Measurements from ENCODE around the gene ZNRF3. TPM values are rescaled to one million over a fixed set of nuclear protein-coding genes. Genes with fewer than 3 reads are reported as not detected.
A peak's percentile ranks its signal among the peaks of the same experiment; 100 is the strongest.

Gene ZNRF3
- total and polyA plus RNA-seq, 12 donors, result 1.8 to 7.7 (median 6.2) TPM

GRCh38 chr22:28882545-28882877 is 861 bp upstream of the ZNRF3 start:
- 2% methylated on average over 5 of the region's 5 CpGs for WGBS, 2 donors
- intact Hi-C loops (cut with DNase I), result no loop called here

DNA sequence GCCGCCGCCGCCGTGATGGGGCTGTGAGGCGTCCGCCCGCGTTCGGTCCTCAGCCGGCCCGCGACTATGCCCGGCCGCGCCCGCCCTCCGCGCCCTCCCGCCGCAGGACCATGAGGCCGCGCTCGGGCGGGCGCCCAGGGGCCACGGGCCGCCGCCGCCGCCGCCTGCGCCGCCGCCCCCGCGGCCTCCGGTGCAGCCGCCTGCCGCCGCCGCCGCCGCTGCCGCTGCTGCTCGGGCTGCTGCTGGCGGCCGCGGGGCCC is 215 bp downstream of the ZNRF3 start:
- 0 to 1% methylated on average over 12 to 44 of the region's 48 CpGs for WGBS, 2 donors
- peak overlapping the region in 6 of 10 donors; percentile 52 to 72 (median 67) for H3K27ac ChIP-seq
- TF ChIP-seq CTCF (IDR thresholded peaks at IDR 0.05), result no peak
- H3K4me3 ChIP-seq, result peak overlapping the region in 9 of 10 donors; percentile 48 to 83 (median 70)
- H3K36me3 ChIP-seq, result no peaks in the 10 kb centered on the region
- peak in 1 of 8 donors; percentile 50 for ATAC-seq
- H3K27me3 ChIP-seq, result peaks cover 0 to 13% (median 0%) of the 10 kb centered on the region in 7 donors
- no peak for DNase-seq
- intact Hi-C loops (cut with DNase I), result no loop called here
- no peaks in the 10 kb centered on the region for H3K9me3 ChIP-seq
- H3K4me1 ChIP-seq, result peaks cover 3 to 38% (median 18%) of the 10 kb centered on the region in 9 donors

More at GRCh38 chr22:28882545-28882877, 861 bp upstream of the ZNRF3 start:
- ATAC-seq (peak; percentile 2 to 50 (median 16)), DNase-seq (peak in 1 of 2 donors; percentile 38)
- peak overlapping the region in 7 of 10 donors; percentile 51 to 71 (median 59) for H3K27ac ChIP-seq
- H3K36me3 ChIP-seq, result no peaks in the 10 kb centered on the region
- H3K4me1 ChIP-seq, result peaks cover 3 to 33% (median 18%) of the 10 kb centered on the region in 9 donors
- H3K9me3 ChIP-seq, result no peaks in the 10 kb centered on the region
- TF ChIP-seq CTCF (IDR thresholded peaks at IDR 0.05), result no peak
- peak overlapping the region; percentile 27 to 70 (median 68) for H3K4me3 ChIP-seq
- H3K27me3 ChIP-seq, result peaks cover 0 to 13% (median 0%) of the 10 kb centered on the region in 7 donors

GRCh38 chr22:28883917-28884746 is 760 bp downstream of the ZNRF3 start:
- peak in 2 of 9 donors; percentile 17 to 20 for TF ChIP-seq CTCF (IDR thresholded peaks at IDR 0.05)
- intact Hi-C loops (cut with DNase I), result no loop called here
- Histone ChIP-seq H3K27ac (peak overlapping the region in 5 of 10 donors; percentile 25 to 72 (median 27)), H3K4me1 (peaks cover 3 to 38% (median 18%) of the 10 kb centered on the region in 9 donors), H3K4me3 (peak overlapping the region; percentile 9 to 83 (median 70)), H3K36me3 (no peaks in the 10 kb centered on the region), H3K9me3 (no peaks in the 10 kb centered on the region), H3K27me3 (peaks cover 0 to 13% (median 0%) of the 10 kb centered on the region in 7 donors)
- 4% methylated on average over 53 to 78 of the region's 78 CpGs for WGBS, 2 donors
- ATAC-seq, result no peak
- peak; percentile 13 to 43 for DNase-seq

DNA sequence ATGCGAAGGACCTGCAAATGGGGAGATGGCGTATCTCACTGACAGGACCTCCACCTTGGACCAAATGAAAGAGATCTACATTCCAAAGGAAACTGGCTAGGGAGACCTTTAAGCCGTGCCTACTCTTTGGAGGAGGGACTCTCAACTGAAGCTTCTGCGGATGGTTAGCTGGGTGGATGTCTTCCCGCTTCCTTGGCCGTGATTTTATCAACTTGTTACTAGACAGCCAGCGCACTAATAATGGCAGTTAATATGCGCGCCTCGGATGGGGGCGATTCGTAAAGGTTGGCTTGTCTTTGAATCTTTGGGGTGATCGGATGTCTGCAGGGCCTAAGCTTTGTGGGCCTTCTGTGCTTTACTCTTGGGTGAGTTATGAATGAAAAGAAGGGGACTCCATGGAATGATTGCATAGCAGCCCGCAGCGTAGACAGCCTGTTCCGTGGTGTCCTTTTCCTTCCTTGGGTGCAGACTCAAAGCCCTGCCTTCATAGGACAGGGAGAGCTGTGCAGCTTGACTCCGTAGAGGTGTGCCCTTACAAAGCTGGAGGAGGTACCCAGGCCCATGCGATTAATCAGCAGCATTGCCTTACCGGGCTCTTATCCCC is 1.5 kb downstream of the ZNRF3 start:
- H3K4me1 ChIP-seq, result peaks cover 3 to 38% (median 18%) of the 10 kb centered on the region in 9 donors
- no peak for DNase-seq
- peak overlapping the region in 9 of 10 donors; percentile 48 to 83 (median 70) for H3K4me3 ChIP-seq
- no peak for TF ChIP-seq CTCF (IDR thresholded peaks at IDR 0.05)
- H3K9me3 ChIP-seq, result no peaks in the 10 kb centered on the region
- no peak for ATAC-seq
- H3K27me3 ChIP-seq, result peaks cover 0 to 13% (median 0%) of the 10 kb centered on the region in 7 donors
- H3K27ac ChIP-seq, result no peak overlapping the region
- WGBS, 2 donors, result 69 to 72% methylated on average over 19 of the region's 19 CpGs
- intact Hi-C loops (cut with DNase I), result no loop called here
- no peaks in the 10 kb centered on the region for H3K36me3 ChIP-seq
